Activated effector memory CD4-positive, alpha-beta T cell treated with Interleukin-2 at 50 U/mL for 16 hours (primary cell): ENCODE data around the gene ASPHD2.
"Not testable (repeated sequence)": the region's sequence is repeated elsewhere in the genome, so short reads cannot be mapped to it uniquely, and the experiment has no call there.

Source experiments
- DNase-seq: peaks from one replicate; pipeline ENCODE4 v3.0.0-alpha.2; 2020

ASPHD2 gene

GRCh38 chr22:26417406-26417805, 11.7 kb upstream of the ASPHD2 start:
- no peak for DNase-seq

DNA sequence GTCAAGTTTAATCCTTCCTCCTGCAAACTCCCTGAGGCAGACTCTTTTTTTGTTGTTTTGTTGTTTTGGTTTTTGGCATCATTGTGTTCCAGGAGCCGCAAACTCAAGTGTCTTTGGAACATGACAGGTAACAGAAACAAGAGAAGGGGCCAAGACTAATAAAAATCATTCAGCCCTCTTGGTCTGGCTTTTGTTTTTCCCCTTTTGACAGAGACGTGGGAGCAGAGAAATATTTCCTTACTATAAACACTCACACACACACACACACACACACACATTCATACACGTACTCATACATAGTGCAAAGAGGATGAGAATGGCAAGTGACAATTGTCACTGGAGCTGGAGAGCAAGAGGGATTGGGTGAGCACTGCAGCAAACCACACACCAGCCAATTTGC, 10.4 kb upstream of the ASPHD2 start:
- no peak for DNase-seq

DNA sequence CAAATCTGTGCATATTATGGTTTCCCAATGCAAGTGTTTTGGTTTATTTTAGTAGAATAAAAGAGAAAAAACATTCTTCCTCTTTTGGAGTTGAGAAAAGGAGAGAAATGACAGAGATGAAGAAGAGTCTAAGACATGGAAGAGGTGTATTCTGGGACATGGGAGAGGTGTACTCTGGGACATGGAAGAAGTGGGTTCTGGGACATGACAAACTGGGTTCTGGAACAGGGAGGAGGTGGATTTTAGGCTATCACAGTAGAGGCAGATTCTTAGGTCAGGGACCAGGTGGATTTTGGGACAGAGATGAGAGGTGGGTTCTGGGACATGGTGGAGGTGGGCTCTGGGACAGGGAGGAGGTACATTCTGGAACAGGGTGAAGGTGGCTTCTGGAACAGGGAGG, 2.1 kb upstream of the ASPHD2 start:
- DNase-seq = no peak

DNA sequence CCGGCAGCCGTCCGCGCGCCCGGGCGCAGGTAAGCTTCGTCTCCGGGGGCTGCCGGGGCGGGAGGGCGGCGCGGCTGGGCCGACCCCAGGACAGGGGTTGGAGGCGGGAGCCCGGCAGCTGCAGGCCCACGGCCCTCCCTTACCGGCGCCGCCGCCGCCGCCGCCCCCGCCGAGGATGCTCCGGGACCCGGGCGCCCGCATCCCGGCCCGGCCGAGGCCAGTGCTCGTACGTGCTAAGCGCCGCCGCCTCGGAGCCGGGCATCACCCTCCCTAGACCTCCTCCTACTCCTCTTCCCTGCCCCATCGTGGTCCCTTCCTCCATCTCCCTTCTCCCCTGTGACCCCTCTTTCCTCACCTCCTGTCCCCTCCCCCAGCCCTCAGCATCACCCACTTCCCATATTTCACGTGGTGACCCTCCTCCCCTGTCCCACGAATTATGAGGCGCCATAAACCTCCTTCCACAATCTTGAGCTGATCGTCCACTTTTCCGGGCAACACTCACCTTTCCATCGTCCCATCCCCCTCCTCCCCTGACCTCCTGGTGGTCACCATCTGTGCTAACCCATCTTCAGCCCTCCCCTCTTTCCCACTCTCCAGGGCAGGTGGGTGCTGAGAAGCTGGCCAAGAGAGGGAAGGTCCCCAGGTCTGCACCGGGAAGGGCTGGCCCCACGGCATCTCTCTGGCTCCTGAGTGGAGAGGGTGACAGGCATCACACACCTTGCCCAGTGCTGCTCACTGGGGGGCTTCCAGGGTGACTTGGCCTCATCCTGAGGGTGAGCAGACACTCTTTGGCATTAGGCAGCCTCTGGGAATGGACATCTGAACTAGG, 612 bp downstream of the ASPHD2 start:
- no peak for DNase-seq

GRCh38 chr22:26430600-26430999, 1.5 kb downstream of the ASPHD2 start:
- DNase-seq = no peak

- DNase-seq = no peak
Observed at GRCh38 chr22:26431261-26431995, 2.4 kb downstream of the ASPHD2 start.

GRCh38 chr22:26432619-26433311, 3.7 kb downstream of the ASPHD2 start:
- no peak for DNase-seq

GRCh38 chr22:26433805-26434204, 4.7 kb downstream of the ASPHD2 start:
- no peak for DNase-seq

DNA sequence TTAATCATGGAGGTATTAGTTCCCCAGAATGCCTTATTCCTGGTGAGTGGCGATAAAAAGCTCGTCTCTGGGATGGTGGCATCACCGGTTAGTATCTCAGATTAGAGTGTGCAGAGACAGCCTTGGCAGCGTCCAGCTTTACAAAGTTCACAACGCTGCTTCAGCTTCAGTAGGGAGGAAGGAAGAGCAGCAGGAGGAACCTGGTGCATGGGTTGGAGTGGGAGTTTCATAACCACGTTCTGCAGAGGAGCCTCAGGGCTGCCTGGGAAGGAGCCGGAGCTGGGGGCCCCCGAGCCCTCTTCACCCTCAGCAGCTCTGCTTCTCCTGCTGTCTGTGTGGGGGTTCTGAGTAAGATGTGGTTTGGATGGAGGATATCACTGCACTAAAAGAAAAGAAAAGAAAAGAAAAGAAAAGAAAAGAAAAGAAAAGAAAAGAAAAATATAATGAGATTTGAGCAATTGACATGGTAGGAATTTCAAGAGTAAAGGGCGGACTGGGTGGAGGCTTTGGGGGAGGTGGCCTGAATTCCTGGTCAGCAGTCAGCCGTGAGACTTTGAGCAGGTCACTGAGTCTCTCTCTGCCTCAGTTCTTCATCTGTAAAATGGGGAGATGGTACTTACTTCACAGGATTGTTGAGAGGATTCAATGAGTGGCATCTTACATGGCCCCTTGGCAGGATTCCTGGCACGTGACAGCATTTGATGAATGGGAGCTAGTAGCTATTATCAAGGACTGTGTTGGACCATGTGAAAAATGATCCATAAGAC, 6.5 kb downstream of the ASPHD2 start:
- no peak for DNase-seq

GRCh38 chr22:26436903-26437515, 7.9 kb downstream of the ASPHD2 start:
- DNase-seq = no peak

- DNase-seq = no peak
Observed at GRCh38 chr22:26437694-26438392, 8.8 kb downstream of the ASPHD2 start.

DNA sequence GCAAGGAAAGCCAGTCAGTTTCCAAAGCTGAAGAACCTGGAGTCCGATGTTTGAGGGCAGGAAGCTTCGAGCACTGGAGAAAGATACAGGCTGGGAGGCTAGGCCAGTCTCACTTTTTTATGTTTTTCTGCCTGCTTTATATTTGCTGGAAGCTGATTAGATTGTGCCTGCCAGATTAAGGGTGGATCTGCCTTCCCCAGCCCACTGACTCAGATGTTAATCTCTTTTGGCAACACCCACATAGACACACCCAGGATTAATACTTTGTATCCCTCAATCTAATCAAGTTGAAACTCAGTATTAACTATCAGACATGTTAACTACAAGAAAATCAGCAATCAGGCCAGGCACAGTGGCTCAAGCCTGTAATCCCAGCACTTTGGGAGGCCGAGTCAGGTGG, 9.7 kb downstream of the ASPHD2 start:
- not testable (repeated sequence) for DNase-seq

DNA sequence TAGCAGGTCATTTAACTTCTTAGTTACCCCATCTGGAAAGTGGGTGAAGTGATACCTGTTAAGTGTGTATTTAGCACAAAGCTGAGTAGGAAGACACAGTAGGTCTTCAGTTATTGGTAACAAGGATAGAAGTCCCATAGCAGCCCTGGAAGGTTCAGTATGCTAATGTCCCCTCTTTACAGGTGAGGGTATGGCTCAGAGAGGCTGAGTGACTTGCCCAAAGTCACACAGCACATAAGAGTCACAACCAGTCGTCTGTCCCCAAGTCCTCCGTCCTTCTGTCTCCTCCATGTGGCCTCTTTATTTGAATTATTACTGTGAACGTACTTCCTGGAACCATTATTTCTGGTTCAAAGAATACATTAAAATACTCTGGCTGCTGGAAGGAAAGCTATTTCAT, 10.5 kb downstream of the ASPHD2 start:
- DNase-seq = no peak

DNA sequence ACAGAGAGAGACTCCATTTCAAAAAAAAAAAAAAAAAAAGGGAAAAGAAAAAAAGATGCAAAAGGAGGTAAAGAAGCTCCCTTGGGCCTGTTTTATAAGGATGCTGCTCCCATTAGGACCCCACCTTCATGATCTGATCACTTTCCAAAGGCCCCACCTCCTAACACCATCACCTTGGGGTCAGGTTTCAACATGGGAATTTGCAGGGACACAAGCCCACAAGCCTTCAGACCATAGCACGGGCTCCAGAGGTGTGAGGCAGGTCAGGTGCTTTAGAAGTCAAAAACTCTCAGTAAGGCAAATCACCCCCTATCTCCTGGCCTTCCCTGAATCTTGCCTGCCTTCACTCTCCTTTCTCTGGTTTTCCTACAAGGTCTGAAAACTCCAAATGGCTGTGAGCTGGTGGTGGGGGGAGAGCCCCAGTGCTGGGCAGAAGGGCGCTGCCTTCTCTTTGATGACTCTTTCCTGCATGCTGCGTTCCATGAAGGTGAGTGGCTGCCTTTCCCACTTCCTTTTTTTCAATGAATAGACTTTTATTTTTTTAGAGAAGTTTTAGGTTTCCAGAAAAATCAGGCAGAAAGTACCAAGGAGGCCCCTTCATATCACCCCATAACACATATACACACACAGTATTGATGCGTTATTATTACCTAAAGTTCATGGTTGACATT, 13.2 kb downstream of the ASPHD2 start:
- DNase-seq = no peak

DNA sequence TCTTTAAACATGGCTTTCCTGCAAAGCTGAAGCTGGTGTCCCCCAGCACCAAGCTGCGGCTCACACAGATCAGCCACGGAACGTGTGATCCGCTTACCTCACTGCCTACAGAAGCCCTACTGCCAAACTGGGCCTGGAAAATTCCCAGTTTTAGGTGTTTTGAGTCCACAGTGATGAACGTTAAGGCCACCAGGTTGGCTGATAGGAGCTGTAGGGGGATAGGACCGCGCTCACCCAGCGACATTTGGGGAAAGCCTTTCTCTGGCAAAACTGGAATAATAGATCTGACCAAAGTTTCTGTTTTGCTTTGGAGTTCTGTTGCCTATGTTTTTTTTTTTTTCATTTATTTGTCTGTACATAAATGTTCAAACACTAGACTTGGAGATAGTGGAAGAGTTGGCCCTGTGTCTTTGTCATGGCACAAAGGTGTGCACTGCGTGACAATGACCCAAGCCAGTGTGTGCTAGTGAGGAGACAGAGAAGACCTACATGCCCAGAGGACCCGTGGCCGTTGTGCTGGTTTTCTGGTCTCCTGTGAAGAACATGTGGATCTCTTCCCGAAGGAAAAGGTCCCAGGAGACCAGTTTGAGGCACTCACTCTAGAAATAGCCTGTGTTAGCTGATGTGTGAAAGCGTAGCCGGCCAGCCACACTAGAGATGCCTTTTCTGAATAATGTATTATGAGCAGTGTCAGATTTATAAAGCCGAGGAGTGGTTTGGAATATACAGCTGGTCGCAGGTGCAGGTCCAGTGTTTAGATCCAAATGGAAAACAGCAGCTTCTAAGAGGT, 15.0 kb downstream of the ASPHD2 start:
- no peak for DNase-seq

GRCh38 chr22:26444777-26445176, 15.7 kb downstream of the ASPHD2 start:
- no peak for DNase-seq

DNA sequence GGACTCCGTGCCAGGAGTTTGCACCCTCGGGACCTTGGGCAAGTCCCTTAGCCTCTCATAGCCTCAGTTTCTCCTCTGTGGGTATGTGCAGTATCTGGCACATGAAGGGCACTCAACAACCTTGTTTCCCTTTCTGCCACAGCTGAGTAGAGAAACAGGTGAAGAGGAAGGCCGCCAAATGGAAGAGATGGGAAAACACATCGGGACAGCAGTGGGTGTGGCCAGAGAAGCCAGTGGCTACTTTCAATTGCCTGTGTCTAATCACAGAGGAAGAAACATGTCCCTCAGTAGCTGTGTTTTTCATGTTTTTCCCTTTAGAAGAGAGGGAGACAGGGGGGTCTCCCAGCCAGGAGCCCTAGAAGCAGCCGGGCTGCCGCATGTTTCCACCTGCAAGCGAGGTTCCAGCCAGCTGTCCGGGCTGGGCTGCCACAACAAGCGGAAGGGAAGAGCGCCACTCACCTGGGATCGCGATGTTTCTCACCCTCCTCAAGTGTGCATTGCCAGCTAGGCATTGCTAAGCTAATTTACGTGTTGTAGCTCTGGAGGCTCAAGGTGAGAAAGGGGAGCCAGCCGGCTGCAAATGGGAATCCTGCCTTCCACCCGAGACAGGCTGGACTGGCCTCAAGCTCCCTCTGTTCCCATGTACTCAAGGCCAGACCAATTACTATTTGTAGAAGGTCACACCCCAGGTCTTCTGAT, 16.7 kb downstream of the ASPHD2 start:
- no peak for DNase-seq

- no peak for DNase-seq
Observed at GRCh38 chr22:26446808-26447515, 17.9 kb downstream of the ASPHD2 start.
